PC-9 (cell line): ENCODE data around the gene BRINP2. TPM values are rescaled to one million over a fixed set of nuclear protein-coding genes. Genes with fewer than 3 reads are reported as not detected.

Experiments used
- BruUV-seq: library from RNA; stranded (reverse); fragments of 400-500 nt; replicated peaks from 2 replicates; lab custom pipeline; 2021; lab: Mats Ljungman, UMichigan
- CTCF ChIA-PET: fragments of 300-600 bp; sonication (Branson Sonifier 250); formaldehyde crosslinking; loops from one replicate; lab custom pipeline; 2022; ENCODE audit warnings: antibody characterized with exemption; lab: Charles Lee
- POLR2A ChIA-PET: fragments of 300-600 bp; sonication (Branson Sonifier 250); formaldehyde crosslinking; loops from one replicate; lab custom pipeline; 2022; ENCODE audit warnings: antibody characterized with exemption; ENCODE audit not compliant: unreplicated experiment; lab: Charles Lee
- DNase-seq, 2 experiments: peaks; one replicate each; pipeline versions ENCODE4 v3.0.0 to v3.0.0-alpha.2; 2015 to 2022; ENCODE audit warnings: mixed read lengths in 1 of 2
- H2AFZ ChIP-seq: fragments of 200-600 bp; sonication (generic); 2 replicates; pipeline ENCODE4 v1.8.1; 2017; ENCODE audit warnings: antibody characterized with exemption
- H3F3A ChIP-seq: fragments of 200-600 bp; sonication (generic); 2 replicates; pipeline ENCODE4 v1.8.1; 2017; ENCODE audit warnings: antibody characterized with exemption, mild to moderate bottlenecking, low read depth; ENCODE audit not compliant: insufficient read depth
- H3K27ac ChIP-seq: fragments of 200-600 bp; sonication (generic); 2 replicates; pipeline ENCODE4 v1.6.1; 2016; ENCODE audit warnings: mixed run types
- H3K27me3 ChIP-seq: fragments of 200-600 bp; sonication (generic); 2 replicates; pipeline ENCODE4 v1.6.1; 2016; ENCODE audit warnings: low read depth, mixed run types; ENCODE audit not compliant: insufficient read depth
- H3K36me3 ChIP-seq: fragments of 200-600 bp; sonication (generic); 2 replicates; pipeline ENCODE4 v1.6.1; 2016; ENCODE audit warnings: low read depth, mixed run types
- H3K4me1 ChIP-seq: fragments of 200-600 bp; sonication (generic); replicated peaks from 2 replicates; pipeline ENCODE4 v1.6.1; 2016; ENCODE audit warnings: mixed run types; ENCODE audit not compliant: insufficient read depth
- H3K4me2 ChIP-seq: fragments of 200-600 bp; sonication (generic); 2 replicates; pipeline ENCODE4 v1.6.1; 2017; ENCODE audit warnings: mixed run types
- H3K4me3 ChIP-seq: fragments of 200-600 bp; sonication (generic); 2 replicates; pipeline ENCODE4 v1.6.1; 2016; ENCODE audit warnings: mixed run types
- H3K79me2 ChIP-seq: fragments of 200-600 bp; sonication (generic); 2 replicates; pipeline ENCODE4 v1.6.1; 2017; ENCODE audit warnings: low read depth, mixed run types
- H3K9me2 ChIP-seq: fragments of 200-600 bp; sonication (generic); 2 replicates; pipeline ENCODE4 v1.8.1; 2017; ENCODE audit warnings: mild to moderate bottlenecking; ENCODE audit not compliant: insufficient read depth
- H3K9me3 ChIP-seq: fragments of 200-600 bp; sonication (generic); 2 replicates; pipeline ENCODE4 v1.8.1; 2016; ENCODE audit warnings: low read depth; ENCODE audit not compliant: insufficient read depth
- H4K20me1 ChIP-seq: fragments of 200-600 bp; sonication (generic); 2 replicates; pipeline ENCODE4 v1.8.1; 2017; ENCODE audit not compliant: insufficient read depth
- CTCF ChIP-seq: fragments of 200-600 bp; sonication (generic); conservative IDR thresholded peaks from 2 replicates; pipeline ENCODE4 v1.6.1; 2017; ENCODE audit warnings: mixed run types, antibody characterized with exemption, mild to moderate bottlenecking, moderate library complexity
- EZH2 ChIP-seq: fragments of 200-600 bp; sonication (generic); IDR thresholded peaks from 2 replicates; pipeline ENCODE4 v1.8.0; 2017; ENCODE audit warnings: antibody characterized with exemption, low read depth
- intact Hi-C: fragments of 100-400 bp; cut with micrococcal nuclease; formaldehyde crosslinking; loops from one replicate; pipeline ENCODE4 v1.10.0; 2022; ENCODE audit not compliant: unreplicated experiment
- total RNA-seq: library from RNA; stranded (reverse); gene quantifications from 2 replicates; pipeline ENCODE4 v1.2.3, GENCODE V29; 2021

The BRINP2 gene
- total RNA-seq, 1 experiment from 2014 or later: not detected

- Histone ChIP-seq H3K27me3 (peaks cover 20% of the 10 kb centered on the region; the same call in 1 of the 2 replicates), H4K20me1 (no peaks in the 10 kb centered on the region), H3F3A (no peaks in the 10 kb centered on the region), H3K9me3 (no peaks in the 10 kb centered on the region), H3K9me2 (no peaks in the 10 kb centered on the region), H3K36me3 (no peaks in the 10 kb centered on the region), H3K4me3 (no peak overlapping the region), H3K27ac (no peak overlapping the region), H3K4me2 (no peak overlapping the region), H3K4me1 (no peaks in the 10 kb centered on the region), H3K79me2 (no peaks in the 10 kb centered on the region), H2AFZ (no peak overlapping the region)
- no TSS peak for BruUV-seq
- ChIA-PET POLR2A (no interaction called here), CTCF (no interaction called here)
- intact Hi-C loops: no loop called here
- TF ChIP-seq CTCF (no peak), EZH2 (no peak)
- no peak for DNase-seq
Observed at GRCh38 chr1:177174921-177175634, 4.3 kb downstream of the BRINP2 start.

GRCh38 chr1:177181280-177181630 is 10.5 kb downstream of the BRINP2 start:
- Histone ChIP-seq H3K9me2 (no peaks in the 10 kb centered on the region), H3K27ac (no peak overlapping the region), H3K27me3 (0 out of 2 replicates have a peak, but pooled peaks cover 6% of the 10 kb centered on the region), H4K20me1 (no peaks in the 10 kb centered on the region), H3K4me2 (no peak overlapping the region), H3K9me3 (no peaks in the 10 kb centered on the region), H3K4me3 (no peak overlapping the region), H3K36me3 (no peaks in the 10 kb centered on the region), H3K4me1 (no peaks in the 10 kb centered on the region), H3F3A (no peaks in the 10 kb centered on the region), H2AFZ (no peak overlapping the region), H3K79me2 (no peaks in the 10 kb centered on the region)
- intact Hi-C loops: no loop called here
- CTCF ChIA-PET: no interaction called here
- no TSS peak for BruUV-seq
- TF ChIP-seq EZH2: no peak
- TF ChIP-seq CTCF: no peak
- no peak for DNase-seq
- POLR2A ChIA-PET: no interaction called here

- ChIA-PET CTCF (no interaction called here), POLR2A (no interaction called here)
- no peak for TF ChIP-seq EZH2
- TF ChIP-seq CTCF: peak; percentile 49
- Histone ChIP-seq H3K4me1 (no peaks in the 10 kb centered on the region), H3K4me3 (no peak overlapping the region), H3K4me2 (no peak overlapping the region), H2AFZ (no peak overlapping the region), H3K27me3 (0 out of 2 replicates have a peak, but pooled peaks cover 6% of the 10 kb centered on the region), H3K9me2 (no peaks in the 10 kb centered on the region), H3K79me2 (no peaks in the 10 kb centered on the region), H4K20me1 (no peaks in the 10 kb centered on the region), H3K9me3 (no peaks in the 10 kb centered on the region), H3K36me3 (no peaks in the 10 kb centered on the region), H3F3A (no peaks in the 10 kb centered on the region), H3K27ac (no peak overlapping the region)
- DNase-seq: peak in 1 of 2 experiments; percentile 17
- intact Hi-C loops: no loop called here
- no TSS peak for BruUV-seq
Observed at GRCh38 chr1:177181631-177182291, 11.0 kb downstream of the BRINP2 start.
